Glutamatergic neuron (in vitro differentiated cells): ENCODE results near the gene RPS6KA5. TPM values are rescaled to one million over a fixed set of nuclear protein-coding genes. Genes with fewer than 3 reads are reported as not detected.
A peak's percentile ranks its signal among the peaks of the same experiment; 100 is the strongest.
"Not testable (repeated sequence)": the region's sequence is repeated elsewhere in the genome, so short reads cannot be mapped to it uniquely, and the experiment has no call there.

ENCODE experiments used
- DNase-seq: peaks from one replicate; pipeline ENCODE4 v3.0.0; 2022
- H3K27ac Mint-ChIP-seq: one replicate; pipeline ENCODE4 v1.8.0; 2020; ENCODE audit warnings: mild to moderate bottlenecking, mixed read lengths, inconsistent platforms; ENCODE audit not compliant: unreplicated experiment
- H3K27me3 Mint-ChIP-seq: one replicate; pipeline ENCODE4 v1.8.0; 2020; ENCODE audit warnings: mild to moderate bottlenecking, moderate library complexity, mixed read lengths, inconsistent platforms; ENCODE audit not compliant: unreplicated experiment
- H3K36me3 Mint-ChIP-seq: one replicate; pipeline ENCODE4 v1.8.0; 2020; ENCODE audit warnings: mild to moderate bottlenecking, mixed read lengths, inconsistent platforms; ENCODE audit not compliant: unreplicated experiment
- H3K4me1 Mint-ChIP-seq: one replicate; pipeline ENCODE4 v1.8.0; 2020; ENCODE audit warnings: mild to moderate bottlenecking, low read depth, mixed read lengths, inconsistent platforms; ENCODE audit not compliant: unreplicated experiment
- H3K4me3 Mint-ChIP-seq: one replicate; pipeline ENCODE4 v1.8.0; 2020; ENCODE audit warnings: mild to moderate bottlenecking, mixed read lengths, inconsistent platforms; ENCODE audit not compliant: unreplicated experiment
- H3K9me3 Mint-ChIP-seq: one replicate; pipeline ENCODE4 v1.8.0; 2020; ENCODE audit warnings: mild to moderate bottlenecking, moderate library complexity, mixed read lengths, inconsistent platforms; ENCODE audit not compliant: unreplicated experiment
- total RNA-seq: library from RNA; stranded (reverse); fragmentation: NEBNext Ultra II Directional; extraction: Animal tissue kit (Norgen Biotek cat#: 25700); gene quantifications from one replicate; pipeline ENCODE4 v1.2.1, GENCODE V29; 2021; ENCODE audit not compliant: unreplicated experiment
- TF ChIP-seq, protein P1 (sequence below): fragments of 200-600 bp; sonication (generic); IDR thresholded peaks from one replicate; pipeline ENCODE4 v1.5.0; 2021; ENCODE audit not compliant: partially characterized antibody, unreplicated experiment

The RPS6KA5 gene
- total RNA-seq, 1 donor from 2014 or later: 3.8 TPM

DNA sequence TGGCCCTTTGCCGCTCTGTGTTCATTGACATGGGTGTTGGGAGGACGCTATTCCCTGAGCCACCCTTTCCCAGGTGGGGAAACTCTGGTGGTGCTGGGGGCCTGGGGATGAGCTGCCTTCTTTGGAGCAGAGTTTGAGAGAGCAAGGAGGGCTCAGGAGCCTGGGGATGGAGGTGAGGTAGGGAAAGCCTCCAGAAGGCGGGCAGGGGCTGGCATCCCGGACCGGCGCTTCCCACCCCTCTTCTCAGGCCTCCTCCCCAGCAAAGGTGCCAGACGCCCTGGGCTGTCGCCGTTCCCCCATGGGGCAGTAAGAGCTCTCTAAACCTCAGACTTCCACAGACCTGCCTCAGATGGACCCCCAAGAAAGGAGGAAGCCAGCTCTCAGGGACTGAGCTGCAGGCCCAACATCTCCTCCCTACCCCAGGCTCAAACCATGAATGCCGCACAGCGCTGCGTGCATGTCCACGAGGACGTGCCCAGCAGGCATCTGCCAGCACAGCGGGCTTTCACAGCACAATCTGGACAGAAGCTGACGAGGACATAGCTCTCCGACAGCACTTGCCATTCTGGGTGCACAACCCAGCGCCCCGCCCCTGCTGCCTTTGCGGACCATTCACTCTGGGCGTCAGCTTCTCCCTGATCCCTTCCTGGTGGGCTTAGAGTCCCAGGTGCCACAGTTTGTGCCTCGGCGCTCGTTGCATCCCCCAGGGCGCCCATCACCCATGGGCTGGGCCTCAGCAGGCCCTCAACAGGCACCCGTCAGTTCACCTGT, 229.3 kb downstream of the RPS6KA5 start:
- Mint-ChIP-seq H3K4me1 (no peaks in the 10 kb centered on the region), H3K27me3 (peaks cover 2% of the 10 kb centered on the region)
- TF ChIP-seq, protein P1, sequence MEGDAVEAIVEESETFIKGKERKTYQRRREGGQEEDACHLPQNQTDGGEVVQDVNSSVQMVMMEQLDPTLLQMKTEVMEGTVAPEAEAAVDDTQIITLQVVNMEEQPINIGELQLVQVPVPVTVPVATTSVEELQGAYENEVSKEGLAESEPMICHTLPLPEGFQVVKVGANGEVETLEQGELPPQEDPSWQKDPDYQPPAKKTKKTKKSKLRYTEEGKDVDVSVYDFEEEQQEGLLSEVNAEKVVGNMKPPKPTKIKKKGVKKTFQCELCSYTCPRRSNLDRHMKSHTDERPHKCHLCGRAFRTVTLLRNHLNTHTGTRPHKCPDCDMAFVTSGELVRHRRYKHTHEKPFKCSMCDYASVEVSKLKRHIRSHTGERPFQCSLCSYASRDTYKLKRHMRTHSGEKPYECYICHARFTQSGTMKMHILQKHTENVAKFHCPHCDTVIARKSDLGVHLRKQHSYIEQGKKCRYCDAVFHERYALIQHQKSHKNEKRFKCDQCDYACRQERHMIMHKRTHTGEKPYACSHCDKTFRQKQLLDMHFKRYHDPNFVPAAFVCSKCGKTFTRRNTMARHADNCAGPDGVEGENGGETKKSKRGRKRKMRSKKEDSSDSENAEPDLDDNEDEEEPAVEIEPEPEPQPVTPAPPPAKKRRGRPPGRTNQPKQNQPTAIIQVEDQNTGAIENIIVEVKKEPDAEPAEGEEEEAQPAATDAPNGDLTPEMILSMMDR: no peak

DNA sequence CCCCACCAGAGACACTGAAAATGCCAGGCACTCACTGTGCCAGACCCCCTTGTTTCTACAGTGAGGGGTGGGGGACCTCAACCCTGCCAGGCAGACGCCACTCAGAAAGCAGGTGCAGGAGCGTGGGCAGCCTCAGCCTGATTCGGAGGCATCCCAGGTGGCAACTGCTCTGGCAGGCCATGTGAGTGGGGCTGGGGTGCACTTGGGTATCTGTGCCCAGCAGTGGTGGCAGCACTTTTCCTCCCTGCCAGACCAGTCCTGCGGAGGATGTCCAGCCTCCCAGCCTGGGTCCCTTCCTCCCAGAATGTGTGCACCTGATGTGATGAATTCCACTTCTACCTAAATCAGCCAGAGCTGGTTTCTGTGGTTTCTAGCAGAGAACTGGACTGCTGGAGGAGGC, 230.8 kb downstream of the RPS6KA5 start:
- H3K36me3 Mint-ChIP-seq: peaks cover 4% of the 10 kb centered on the region
- no peak overlapping the region for H3K27ac Mint-ChIP-seq
- no peak overlapping the region for H3K4me3 Mint-ChIP-seq
- H3K27me3 Mint-ChIP-seq: peaks cover 2% of the 10 kb centered on the region
- no peaks in the 10 kb centered on the region for H3K9me3 Mint-ChIP-seq
- no peaks in the 10 kb centered on the region for H3K4me1 Mint-ChIP-seq
- no peak for DNase-seq
- TF ChIP-seq, protein P1: no peak

More for the DNA sequence above, 229.3 kb downstream of the RPS6KA5 start:
- Mint-ChIP-seq H3K9me3 (no peaks in the 10 kb centered on the region), H3K36me3 (peaks cover 4% of the 10 kb centered on the region), H3K27ac (no peak overlapping the region), H3K4me3 (no peak overlapping the region)
- DNase-seq: no peak

DNA sequence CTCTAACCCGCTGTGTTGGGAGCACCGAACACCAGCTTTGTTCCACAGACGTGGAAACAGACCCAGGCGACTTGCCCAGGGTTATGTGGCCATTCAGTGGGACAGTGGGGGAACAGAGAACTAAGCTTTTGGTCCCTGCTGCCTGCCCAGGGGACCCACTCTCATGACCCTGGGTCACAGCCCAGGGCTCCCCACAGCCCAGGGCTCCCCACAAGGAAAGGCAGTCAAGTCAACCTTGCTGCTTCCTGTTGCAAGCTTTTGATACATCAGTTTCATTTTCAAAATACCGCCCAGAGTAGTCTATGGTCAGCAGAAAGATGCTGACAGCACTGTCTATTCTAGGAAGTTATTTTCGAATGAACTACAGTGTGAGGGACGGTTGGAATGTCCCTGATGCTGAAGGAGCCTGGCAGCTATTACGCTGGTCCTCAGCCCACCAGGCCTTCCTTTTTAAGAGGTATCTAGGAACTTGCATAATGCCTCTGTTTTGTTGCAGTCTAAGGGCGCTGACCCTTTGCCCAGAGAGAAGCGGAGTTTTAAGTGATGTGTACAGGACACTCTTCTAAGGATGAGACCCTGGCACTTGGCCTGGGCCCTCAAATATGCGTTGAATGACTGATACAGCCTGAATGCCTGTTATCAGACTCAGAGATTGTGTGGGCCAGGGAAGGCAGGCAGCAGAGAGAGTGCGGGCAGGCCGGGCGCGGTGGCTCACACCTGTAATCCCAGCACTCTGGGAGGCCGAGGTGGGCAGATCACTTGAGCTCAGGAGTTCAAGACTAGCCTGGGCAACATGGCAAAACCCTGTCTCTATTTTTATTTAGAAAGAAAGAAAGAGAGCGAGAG, 231.6 kb downstream of the RPS6KA5 start:
- TF ChIP-seq, protein P1: no peak
- Mint-ChIP-seq H3K27me3 (peaks cover 2% of the 10 kb centered on the region), H3K4me3 (no peak overlapping the region), H3K4me1 (no peaks in the 10 kb centered on the region), H3K9me3 (no peaks in the 10 kb centered on the region), H3K36me3 (peaks cover 8% of the 10 kb centered on the region), H3K27ac (no peak overlapping the region)
- DNase-seq: no peak

DNA sequence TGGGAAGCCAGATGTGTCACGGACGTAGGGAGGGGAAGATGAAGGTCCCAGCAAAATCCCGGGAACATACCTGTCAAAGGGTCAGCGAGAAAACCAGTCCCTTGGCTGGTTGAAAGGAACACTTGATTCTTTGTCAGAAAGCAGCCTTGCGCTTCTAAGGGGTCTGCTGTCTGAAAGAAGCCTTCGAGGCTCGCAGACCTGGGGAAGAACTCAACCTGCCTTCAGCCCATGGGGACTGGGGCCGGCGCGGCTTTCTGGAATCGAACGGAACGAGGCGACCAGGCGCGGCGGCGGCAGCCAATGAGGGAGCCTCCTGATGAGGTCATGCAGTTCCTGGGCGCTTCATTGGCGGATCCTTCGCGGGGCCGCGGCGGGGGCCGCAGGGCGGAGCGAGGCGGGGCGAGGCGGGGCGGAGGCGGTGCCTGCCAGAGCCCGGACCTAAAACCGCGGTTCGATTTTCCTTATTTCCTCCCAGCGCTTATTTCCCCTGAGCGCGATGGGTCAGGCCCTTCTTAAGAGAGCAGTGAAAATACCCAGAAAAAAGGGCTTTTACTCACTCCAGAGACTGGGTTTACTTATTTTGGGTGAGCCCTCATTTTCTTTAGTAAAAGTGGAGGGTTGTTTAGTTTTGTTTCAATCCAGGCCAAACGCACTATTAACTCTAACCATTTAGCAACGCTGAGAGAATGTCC, 232.4 kb downstream of the RPS6KA5 start:
- DNase-seq: peak; percentile 95
- H3K27ac Mint-ChIP-seq: peak overlapping the region; percentile 62
- peak overlapping the region; percentile 78 for H3K4me3 Mint-ChIP-seq
- peaks cover 11% of the 10 kb centered on the region for H3K36me3 Mint-ChIP-seq
- peaks cover 2% of the 10 kb centered on the region for H3K27me3 Mint-ChIP-seq
- no peaks in the 10 kb centered on the region for H3K4me1 Mint-ChIP-seq
- H3K9me3 Mint-ChIP-seq: no peaks in the 10 kb centered on the region
- TF ChIP-seq, protein P1: no peak

DNA sequence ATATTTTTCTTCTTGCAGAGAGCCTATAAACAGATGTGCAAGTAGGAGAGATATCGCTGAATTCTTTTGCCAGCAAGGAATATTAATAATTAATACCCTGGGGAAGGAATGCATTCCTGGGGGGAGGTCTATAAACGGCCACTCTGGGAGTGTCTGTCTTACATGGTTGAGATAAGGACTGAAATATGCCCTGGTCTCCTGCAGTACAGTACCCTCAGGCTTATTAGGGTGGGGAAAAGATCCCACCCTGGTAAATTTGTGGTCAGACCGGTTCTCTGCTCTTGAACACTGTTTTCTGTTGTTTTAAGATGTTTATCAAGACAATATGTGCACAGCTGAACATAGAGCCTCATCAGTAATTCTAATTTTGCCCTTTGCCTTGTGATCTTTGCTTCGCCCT, 236.9 kb downstream of the RPS6KA5 start:
- not testable (repeated sequence) for H3K36me3 Mint-ChIP-seq, DNase-seq, H3K27me3 Mint-ChIP-seq, H3K9me3 Mint-ChIP-seq, H3K4me1 Mint-ChIP-seq, H3K27ac Mint-ChIP-seq, H3K4me3 Mint-ChIP-seq
